ENCODE data around the gene SRBD1.

SRBD1 gene

GRCh38 chr2:45631319-45631718 is 20.3 kb upstream of the SRBD1 start:
- no peak for DNase-seq

- DNase-seq: no peak
Measured at GRCh38 chr2:45629971-45630370, 18.9 kb upstream of the SRBD1 start.

- DNase-seq: no peak
Measured at GRCh38 chr2:45627911-45628310, 16.8 kb upstream of the SRBD1 start.

GRCh38 chr2:45626387-45627221 is 15.5 kb upstream of the SRBD1 start:
- no peak for DNase-seq

GRCh38 chr2:45625824-45626223 is 14.8 kb upstream of the SRBD1 start:
- DNase-seq: no peak

- DNase-seq: no peak
Measured at GRCh38 chr2:45623098-45623497, 12.0 kb upstream of the SRBD1 start.

GRCh38 chr2:45622336-45623075 is 11.4 kb upstream of the SRBD1 start:
- peak; percentile 63 for DNase-seq

GRCh38 chr2:45617496-45617895 is 6.4 kb upstream of the SRBD1 start:
- DNase-seq: no peak

- DNase-seq: no peak
Measured at GRCh38 chr2:45616658-45617411, 5.8 kb upstream of the SRBD1 start.

GRCh38 chr2:45614871-45615415 is 3.9 kb upstream of the SRBD1 start:
- DNase-seq: no peak

GRCh38 chr2:45614330-45614729 is 3.3 kb upstream of the SRBD1 start:
- no peak for DNase-seq

GRCh38 chr2:45612731-45613130 is 1.7 kb upstream of the SRBD1 start:
- no peak for DNase-seq

- DNase-seq: no peak
Measured at GRCh38 chr2:45612285-45612684, 1.2 kb upstream of the SRBD1 start.

GRCh38 chr2:45610281-45611019 is 617 bp downstream of the SRBD1 start:
- peak; percentile 48 for DNase-seq

GRCh38 chr2:45607701-45608100 is 3.4 kb downstream of the SRBD1 start:
- no peak for DNase-seq

GRCh38 chr2:45606796-45607195 is 4.3 kb downstream of the SRBD1 start:
- DNase-seq: no peak

- DNase-seq: no peak
Measured at GRCh38 chr2:45605116-45605515, 6.0 kb downstream of the SRBD1 start.

GRCh38 chr2:45602624-45603023 is 8.4 kb downstream of the SRBD1 start:
- no peak for DNase-seq

GRCh38 chr2:45598545-45598944 is 12.5 kb downstream of the SRBD1 start:
- no peak for DNase-seq

GRCh38 chr2:45596761-45597160 is 14.3 kb downstream of the SRBD1 start:
- DNase-seq: no peak

- no peak for DNase-seq
Measured at GRCh38 chr2:45595721-45596435, 15.2 kb downstream of the SRBD1 start.

- DNase-seq: no peak
Measured at GRCh38 chr2:45591073-45591472, 20.0 kb downstream of the SRBD1 start.
